Measurements from ENCODE around the gene LPIN1.

- TF ChIP-seq CTCF (IDR thresholded peaks at IDR 0.05; ENCODE audit: low read depth, low read length) (no peak), EZH2phosphoT487 (IDR thresholded peaks at IDR 0.05; ENCODE audit: low read depth) (no peak)
These were observed 39.8 kb downstream of the LPIN1 start for GRCh38 chr2:11786191-11786590.

All from OCI-LY3 (cell line).